UCSD-AML1 (cell line): ENCODE results near the gene GAK.
"Not testable (repeated sequence)": the region's sequence is repeated elsewhere in the genome, so short reads cannot be mapped to it uniquely, and the experiment has no call there.

Source experiments
- DNase-seq: peaks from one replicate; lab custom pipeline; 2025; ENCODE audit not compliant: unreplicated experiment; lab: John Stamatoyannopoulos, UW

Gene GAK

DNA sequence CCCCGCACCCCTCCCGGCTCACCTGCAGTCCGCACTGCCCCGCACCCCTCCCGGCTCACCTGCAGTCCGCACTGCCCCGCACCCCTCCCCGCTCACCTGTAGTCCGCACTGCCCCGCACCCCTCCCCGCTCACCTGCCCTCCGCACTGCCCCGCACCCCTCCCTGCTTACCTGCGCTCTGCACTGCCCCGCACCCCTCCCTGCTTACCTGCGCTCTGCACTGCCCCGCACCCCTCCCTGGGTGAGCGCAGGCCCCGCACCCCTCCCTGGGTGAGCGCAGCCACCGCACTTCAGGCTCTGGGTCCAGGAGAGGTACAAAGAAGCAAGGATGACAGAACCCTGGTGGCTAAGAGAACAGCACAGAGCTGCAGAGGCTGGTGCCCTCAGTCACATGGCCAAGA is 4.5 kb downstream of the GAK start:
- not testable (repeated sequence) for DNase-seq

DNA sequence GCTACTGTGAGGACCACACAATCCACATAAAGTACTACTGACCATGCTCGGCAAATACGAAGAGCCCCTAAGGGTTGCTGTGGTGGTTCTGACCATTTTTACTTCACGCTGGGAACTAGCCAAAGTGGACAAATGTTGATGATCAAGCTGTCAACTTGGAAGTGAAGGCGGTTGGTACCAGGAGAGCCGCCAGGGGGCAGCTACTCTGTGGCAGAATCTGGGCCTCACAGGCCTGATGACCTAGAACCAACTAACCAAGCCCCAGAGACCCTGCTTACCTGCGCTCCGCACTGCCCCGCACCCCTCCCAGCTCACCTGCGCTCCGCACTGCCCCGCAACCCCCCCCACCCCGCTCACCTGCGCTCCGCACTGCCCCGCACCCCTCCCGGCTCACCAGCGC is 5.6 kb downstream of the GAK start:
- no peak for DNase-seq

DNA sequence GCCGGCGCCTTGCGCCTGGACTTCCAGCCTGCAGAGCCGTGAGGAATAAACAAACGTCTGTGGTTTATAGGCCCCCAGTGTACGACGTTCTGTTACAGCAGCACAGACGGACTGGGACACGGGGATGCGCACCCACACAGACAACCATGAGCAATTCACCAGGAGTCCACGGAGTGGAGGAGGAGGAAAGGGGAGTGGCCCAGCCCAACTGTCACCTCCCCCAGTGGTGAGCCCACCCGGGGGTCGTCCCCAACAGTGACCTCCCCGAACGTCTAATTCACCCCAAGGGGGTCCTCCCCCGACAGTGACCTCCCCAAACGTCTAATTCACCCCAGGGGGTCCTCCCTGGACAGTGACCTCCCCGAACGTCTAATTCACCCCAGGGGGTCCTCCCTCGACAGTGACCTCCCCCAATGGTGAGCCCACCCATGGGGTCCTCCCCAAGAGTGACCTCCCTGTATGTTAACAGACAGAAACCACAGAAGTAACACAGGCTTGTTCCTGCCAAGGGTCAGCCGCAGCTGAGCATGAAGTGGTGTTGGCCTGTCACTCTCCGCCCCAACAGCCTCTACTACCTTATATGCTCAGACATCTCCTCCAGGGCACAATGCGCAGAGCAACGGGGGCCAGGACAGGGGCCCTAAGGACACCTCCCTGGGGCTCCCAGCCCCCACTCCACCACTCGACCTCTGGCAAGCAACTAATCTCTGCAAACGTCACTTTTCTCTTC is 6.2 kb downstream of the GAK start:
- no peak for DNase-seq

DNA sequence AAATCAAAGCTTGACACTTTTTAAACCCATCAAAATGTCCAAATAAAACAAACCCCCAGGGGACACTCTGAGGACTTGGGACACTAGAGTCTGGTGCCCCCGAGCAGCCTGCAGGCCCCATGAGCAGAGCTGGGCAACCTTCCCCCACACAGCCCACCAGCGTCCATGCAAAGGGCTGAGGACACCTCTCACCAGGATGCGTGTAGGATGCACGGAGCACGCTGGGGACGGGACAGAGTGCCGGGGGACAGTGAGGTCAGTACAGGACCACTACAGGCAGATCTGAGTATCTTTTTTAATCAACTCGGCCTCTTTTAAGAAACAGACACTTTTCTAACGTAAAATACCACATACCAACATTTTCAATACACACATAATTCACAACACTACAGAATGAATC is 6.9 kb downstream of the GAK start:
- no peak for DNase-seq

DNA sequence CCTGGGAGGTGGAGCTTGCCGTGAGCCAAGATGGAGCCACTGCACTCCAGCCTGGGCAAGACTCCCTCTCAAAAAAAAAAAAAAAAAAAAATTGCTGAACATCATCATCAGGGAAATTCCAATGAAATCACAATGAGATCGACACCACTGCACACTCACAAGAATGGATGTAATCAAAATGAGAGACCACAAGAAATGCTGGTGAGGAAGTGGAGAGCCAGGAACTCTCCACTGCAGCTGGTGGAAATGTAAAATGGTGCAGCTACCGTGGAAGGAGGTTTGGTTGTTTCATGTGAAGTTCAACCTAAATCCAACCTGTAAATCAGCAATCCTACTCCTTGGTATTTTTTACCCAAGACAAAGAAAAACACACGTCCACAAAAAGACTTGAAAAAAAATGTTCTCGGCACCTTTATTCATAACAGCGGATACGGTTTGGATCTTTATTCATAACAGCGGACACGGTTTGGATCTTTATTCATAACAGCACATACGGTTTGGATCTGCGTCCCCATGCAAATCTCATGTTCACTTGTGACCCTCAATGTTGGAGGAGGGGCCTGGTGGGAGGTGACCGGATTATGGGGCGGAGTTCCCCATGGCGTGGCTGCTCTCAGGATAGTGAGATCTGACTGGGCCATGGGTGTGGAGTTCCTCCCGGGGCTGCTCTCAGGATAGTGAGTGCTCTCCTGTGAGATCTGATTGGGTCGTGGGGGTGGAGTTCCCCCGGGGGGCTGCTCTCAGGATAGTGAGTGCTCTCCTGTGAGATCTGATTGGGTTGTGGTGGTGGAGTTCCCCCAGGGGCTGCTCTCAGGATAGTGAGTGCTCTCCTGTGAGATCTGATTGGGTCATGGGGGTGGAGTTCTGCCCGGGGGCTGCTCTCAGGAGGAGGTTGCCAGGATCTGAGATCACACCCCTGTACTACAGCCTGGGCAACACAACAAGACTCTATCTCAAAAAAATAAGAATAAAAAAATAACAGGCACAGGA is 7.7 kb downstream of the GAK start:
- DNase-seq = no peak

DNA sequence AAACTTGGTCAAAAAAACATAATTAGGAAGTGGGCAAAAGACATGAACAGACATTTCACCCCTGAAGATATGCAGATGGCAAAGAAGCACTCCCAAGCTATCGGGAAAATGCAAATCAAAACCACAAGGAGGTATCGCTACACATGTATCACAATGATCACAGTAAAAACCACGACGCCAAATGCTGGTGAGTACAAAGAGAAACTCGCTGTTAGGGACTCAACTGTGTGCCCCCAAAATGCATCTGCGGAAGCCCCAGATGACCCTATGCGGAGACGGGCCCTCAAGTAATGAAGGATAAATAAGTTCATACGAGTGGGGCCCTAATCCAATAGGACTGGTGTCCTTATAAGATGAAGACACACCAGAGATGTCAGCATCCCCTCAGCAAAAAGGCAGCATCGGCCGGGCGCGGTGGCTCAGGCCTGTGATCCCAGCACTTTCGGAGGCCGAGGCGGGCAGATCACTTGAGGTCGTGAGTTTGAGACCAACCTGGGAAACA is 10.2 kb downstream of the GAK start:
- no peak for DNase-seq

DNA sequence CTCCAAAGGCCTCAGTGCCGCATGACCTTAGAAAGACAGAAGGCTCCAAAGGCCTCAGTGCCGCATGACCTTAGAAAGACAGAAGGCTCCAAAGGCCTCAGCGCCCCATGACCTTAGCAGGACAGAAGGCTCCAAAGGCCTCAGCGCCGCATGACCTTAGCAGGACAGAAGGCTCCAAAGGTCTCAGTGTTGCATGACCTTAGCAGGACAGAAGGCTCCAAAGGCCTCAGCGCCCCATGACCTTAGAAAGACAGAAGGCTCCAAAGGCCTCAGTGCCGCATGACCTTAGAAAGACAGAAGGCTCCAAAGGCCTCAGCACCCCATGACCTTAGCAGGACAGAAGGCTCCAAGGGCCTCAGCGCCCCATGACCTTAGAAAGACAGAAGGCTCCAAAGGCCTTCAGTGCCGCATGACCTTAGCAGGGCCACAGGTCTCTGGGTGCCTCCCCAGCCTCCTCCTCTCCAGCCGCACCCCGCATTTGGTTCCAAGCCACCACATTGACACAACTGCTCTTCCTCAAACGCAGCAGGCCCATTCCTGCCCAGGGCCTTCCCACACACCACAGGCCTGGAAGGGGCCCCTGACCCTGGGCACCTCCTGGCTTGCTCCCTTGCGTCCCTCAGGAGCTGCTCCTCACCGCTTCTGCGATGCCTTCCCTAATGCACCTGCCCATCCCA is 13.0 kb downstream of the GAK start:
- not testable (repeated sequence) for DNase-seq

DNA sequence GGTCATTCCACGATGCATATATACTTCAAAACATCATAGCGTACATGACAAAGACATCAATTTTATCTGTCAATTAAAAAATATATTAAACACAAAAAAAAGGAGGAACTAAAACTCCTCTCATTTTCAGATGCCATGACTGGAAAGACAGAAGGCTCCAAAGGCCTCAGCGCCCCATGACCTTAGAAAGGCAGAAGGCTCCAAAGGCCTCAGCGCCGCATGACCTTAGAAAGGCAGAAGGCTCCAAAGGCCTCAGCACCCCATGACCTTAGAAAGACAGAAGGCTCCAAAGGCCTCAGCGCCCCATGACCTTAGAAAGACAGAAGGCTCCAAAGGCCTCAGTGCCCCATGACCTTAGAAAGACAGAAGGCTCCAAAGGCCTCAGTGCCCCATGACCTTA is 13.5 kb downstream of the GAK start:
- not testable (repeated sequence) for DNase-seq

DNA sequence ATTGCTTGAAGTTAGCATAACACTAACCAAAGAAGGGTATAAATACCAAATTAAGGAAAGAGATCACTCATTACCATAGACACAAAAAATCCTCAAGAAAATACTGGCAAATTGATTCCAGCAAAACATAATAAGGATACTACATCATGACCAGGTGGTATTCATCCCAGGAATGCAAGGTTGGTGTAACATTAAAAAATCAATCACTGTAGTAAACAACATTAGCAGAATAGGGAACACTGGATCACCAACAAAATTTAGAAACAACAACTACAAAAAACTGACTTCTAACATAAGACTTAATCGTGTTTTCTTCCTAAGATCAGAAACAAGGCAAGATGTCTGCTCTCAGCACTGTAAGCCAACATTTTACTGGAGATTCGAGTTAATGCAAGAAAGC is 14.1 kb downstream of the GAK start:
- no peak for DNase-seq

DNA sequence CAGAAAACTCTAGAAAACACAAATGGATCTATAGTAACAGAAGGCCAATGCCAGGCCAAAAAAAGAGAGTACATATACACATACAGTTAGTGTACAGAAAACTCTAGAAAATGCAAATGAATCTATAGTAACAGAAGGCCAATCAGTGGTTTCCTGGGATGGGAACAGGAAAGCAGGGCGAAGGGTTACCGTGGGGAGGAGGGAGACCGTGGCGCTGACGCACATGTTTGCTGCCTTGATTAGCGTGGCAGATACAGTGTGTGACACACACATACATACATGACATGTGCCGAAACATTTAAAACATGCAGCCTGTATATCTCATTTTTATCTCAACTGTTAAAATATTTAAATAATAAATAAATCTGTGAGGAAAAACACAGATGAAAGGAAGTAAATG is 14.7 kb downstream of the GAK start:
- no peak for DNase-seq

DNA sequence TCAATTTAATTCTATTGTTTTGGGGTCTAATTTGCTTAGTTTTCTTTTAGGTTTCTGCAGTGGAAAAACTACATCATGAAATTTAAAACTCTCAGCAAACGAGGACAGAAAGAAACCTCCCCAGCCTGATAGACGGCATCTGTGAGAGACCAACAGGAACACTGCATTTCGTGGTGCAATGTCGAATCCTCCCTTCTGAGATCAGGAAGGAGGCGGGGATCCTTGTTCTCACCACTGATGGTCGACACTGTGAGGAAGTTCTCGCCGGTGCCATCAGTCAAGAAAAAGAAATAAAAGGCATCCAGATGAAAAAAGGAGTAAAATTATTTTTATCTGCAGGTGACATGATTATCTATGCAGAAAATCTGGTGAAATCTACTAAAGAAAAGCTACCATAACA is 16.5 kb downstream of the GAK start:
- no peak for DNase-seq

DNA sequence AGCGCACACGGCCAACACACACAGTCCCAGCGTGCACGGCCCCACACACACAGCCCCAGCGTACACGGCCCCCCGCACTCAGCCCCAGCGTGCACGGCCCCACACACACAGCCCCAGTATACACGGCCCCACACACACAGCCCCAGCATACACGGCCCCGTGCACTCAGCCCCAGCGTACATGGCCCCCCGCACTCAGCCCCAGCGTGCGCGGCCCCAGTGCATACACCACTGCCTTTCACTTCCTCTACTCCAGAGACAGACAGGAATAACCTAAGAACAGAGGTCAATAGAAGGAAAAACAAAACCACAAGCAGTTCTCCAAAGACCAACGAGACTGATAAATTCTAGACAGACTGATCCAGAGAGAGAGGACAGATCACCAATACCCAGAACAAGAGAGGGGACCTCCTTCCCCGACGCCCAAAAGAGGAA is 17.1 kb downstream of the GAK start:
- peak; percentile 33 for DNase-seq

DNA sequence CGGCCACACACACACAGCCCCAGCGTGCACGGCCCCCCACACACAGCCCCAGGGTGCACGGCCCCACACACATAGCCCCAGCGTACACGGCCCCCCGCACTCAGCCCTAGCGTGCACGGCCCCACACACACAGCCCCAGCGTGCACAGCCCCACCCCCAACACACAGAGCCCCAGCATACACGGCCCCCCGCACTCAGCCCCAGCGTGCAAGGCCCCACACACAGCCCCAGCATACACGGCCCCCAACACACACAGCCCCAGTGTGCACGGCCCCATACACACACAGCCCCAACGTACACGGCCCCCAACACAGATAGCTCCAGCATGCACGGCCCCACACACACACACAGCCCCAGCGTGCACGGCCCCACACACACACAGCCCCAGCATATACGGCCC is 17.6 kb downstream of the GAK start:
- DNase-seq = no peak

DNA sequence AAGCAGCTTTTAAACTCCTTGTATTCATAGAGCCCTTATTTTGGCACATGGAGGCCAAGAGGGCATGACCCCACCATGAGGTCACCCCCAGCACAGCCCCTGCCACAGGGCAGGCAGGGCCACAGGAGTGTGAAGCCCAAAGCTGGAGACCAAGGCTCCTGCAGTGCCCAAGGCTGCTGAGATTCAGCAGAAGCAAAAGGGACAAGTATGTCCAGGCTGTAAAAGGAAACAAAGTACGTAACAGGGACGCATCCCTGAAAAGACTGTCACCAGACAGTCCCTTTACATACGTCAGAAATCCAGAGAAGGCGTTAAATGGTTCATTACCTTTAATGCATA is 18.9 kb downstream of the GAK start:
- DNase-seq = no peak

DNA sequence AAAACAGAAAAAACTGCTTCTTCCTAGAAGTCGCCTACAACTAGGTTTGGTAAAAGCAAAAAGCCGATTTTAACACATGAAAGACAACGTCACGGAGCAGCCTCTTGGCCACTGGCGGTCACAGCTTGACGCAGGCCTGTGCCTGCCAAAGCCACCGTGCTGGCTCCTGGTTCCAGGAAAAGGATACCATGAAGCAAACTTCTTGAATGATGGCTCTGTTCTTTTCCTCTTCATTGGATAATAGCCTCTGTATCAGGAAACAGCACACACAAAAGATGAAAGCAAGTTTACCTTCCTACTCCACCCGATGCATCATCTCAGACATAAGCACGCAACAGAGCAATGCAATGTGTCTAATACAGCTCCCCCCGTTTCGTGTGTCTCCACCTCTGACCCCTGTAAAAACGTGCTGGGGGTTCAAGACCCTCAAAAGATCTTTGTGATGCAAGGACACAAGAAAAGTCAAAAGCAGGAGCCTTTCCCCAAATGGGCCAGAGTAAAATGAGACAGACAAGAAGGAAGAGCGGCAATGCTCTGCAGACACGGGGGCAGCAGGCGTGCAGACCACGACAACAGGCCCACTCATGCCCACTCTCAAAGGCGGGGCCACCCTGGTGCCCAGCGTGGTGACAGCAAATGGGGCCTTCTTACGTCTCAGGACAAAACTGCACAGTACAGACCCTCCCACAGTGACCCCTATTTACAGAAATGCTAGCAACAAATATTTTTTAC is 19.4 kb downstream of the GAK start:
- DNase-seq = no peak

DNA sequence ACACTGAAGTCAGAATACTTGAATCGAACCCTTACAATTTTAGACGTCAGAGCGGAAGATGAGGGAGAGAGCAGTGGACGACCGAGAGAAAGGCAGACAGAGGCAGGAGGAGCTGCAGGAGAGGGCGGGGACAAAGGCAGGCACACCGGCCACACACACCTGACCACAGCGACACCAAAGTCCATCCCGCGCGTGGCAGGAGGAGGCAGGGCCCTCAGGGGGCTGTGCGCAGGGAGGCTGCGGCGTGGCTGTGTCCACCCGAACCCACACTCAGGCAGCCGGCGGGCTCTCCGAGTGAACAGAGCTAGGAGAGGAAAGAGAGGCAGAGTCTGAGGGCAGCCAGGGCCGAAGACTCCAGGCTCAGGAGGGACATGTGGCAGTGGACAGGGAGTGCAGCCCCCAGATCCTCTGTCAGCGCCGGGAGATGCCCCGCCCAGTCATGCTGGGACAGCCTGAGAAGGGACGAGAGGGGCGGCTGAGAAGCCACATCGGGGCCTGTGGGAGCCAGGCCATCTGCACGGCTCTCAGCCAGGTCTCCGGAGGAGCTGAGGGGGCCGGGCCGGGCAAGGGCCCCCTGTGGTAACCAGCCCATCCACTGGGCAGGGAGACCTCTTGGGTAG is 20.1 kb downstream of the GAK start:
- DNase-seq = no peak

DNA sequence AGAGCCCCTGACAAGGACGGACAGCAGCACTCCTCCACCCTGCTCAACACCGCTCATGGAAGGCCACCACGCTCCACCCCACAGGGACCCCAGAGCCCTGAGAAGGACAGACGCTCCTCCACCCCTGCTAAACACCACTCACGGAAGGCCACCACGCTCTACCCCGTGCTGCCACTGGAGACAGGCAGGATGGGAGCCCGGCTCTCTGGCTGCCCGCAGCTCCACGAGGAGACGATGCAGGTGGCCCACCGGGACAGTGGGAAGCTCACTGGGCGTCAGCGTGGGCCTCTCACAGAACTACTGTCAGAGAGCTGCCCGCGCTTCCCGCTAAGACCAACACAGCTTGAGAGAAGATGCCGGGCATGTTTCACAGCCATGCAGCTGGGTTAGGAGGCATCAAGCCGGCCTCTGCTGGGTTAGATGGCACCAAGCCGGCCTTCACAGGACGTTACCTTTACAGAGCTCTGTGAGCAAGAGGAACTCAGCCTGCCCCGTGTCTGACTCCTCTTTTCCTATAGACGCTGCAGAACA is 20.8 kb downstream of the GAK start:
- no peak for DNase-seq

DNA sequence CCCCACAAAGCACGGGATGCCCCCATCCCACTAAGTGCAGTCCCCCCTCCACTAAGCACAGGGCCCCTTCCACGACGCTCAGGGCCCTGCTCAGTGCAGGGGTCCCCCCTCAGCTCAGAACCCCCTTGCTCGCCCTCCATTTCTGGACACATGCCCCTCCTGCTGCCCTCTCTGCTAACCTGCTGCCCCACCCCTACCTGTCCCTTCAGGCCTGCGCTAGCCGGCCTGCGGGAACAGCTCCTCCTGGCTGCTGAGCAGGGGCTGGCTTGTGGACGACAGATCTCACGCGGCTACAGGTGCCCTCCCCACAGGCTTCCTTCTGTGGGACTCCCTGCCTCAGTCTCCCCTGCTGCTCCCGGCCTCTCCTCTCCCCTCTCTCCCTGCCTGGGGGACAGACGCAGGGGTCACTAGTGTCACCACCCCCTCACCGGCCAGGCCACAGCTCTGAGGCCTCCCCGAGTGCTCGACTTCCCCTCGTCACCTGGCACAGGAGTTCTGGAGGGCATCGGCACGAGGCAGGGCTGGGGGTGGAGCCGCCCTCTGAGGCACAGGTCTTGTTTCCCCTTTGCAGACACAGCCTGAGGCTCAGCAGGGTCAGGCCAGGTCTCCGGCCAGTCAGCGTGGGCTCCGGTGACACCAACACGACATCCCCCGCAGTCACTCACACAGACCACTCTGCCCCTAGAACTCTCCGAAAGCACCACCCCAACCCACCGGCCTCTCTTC is 21.6 kb downstream of the GAK start:
- no peak for DNase-seq

DNA sequence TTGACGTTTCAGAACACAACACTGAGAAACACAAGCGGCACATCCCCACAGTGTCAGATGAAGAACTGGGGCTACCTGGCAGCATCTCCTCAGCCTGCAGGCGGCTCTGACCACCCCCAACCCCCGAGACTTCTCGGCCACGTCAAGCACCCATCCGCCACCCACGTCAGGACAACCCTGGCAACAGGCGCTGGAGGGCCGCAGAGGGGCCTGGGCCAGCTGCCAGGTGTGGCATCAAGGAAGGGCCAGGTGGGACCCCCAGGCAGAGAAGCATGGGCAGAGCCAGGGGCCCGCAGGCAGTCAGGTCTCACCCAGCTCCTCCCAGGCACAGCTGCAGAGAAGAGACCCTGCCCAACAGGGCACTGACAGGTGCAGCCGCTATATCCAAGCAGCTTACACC is 22.3 kb downstream of the GAK start:
- DNase-seq = no peak
